Stomach (tissue), 4 donors: ENCODE data around the gene SKOR2.

ENCODE experiments used
- CTCF ChIP-seq, 7 experiments: fragments of 450-650 bp in 4 of 7; fragments of 200-600 bp in 3 of 7; sonication (generic) in 3 of 7; IDR thresholded peaks; one replicate each; pipeline ENCODE4 v1.5.1; 2016 to 2019; ENCODE audit warnings: antibody characterized with exemption in 7 of 7, control low read depth in 2 of 7, mild to moderate bottlenecking in 1 of 7
- POLR2A ChIP-seq, 4 donors: fragments of 450-650 bp; IDR thresholded peaks; one replicate each; pipeline ENCODE4 v1.6.1; 2016; ENCODE audit warnings: antibody characterized with exemption in 4 of 4, control low read depth in 2 of 4, mild to moderate bottlenecking in 1 of 4, moderate library complexity in 1 of 4

- TF ChIP-seq POLR2A (IDR thresholded peaks at IDR 0.05), result no peak
- TF ChIP-seq CTCF (IDR thresholded peaks at IDR 0.05), result no peak
These were observed 70.7 kb downstream of the SKOR2 start for GRCh38 chr18:47180765-47181164.
